H9 (cell line): Measurements from ENCODE around the gene UNC119. TPM values are rescaled to one million over a fixed set of nuclear protein-coding genes. Genes with fewer than 3 reads are reported as not detected.

Experiments used
- DNase-seq: peaks from one replicate; pipeline ENCODE4 v3.0.0-alpha.2; 2017
- H2AFZ ChIP-seq: one replicate; pipeline ENCODE4 v1.6.1; 2013; ENCODE audit warnings: mild to moderate bottlenecking, low read length, control low read depth, moderate library complexity
- H2AK5ac ChIP-seq: 2 replicates; pipeline ENCODE4 v1.6.1; 2013; ENCODE audit warnings: low read length, control low read depth, mixed read lengths; ENCODE audit not compliant: insufficient read length
- H2BK120ac ChIP-seq: one replicate; pipeline ENCODE4 v1.6.1; 2013; ENCODE audit warnings: low read depth, mild to moderate bottlenecking, low read length, control low read depth, inconsistent platforms; ENCODE audit not compliant: poor library complexity, severe bottlenecking
- H2BK12ac ChIP-seq: 2 replicates; pipeline ENCODE4 v1.6.1; 2013; ENCODE audit warnings: low read length, control low read depth, mixed read lengths, low read depth; ENCODE audit not compliant: insufficient read length
- H2BK15ac ChIP-seq: 2 replicates; pipeline ENCODE4 v1.6.1; 2013; ENCODE audit warnings: low read depth, low read length, control low read depth
- H2BK20ac ChIP-seq: one replicate; pipeline ENCODE4 v1.6.1; 2013; ENCODE audit warnings: low read depth, mild to moderate bottlenecking, low read length, control low read depth, inconsistent platforms; ENCODE audit not compliant: poor library complexity, severe bottlenecking
- H2BK5ac ChIP-seq: 2 replicates; pipeline ENCODE4 v1.6.1; 2013; ENCODE audit warnings: low read length, control low read depth, mixed read lengths; ENCODE audit not compliant: insufficient read length
- H3K14ac ChIP-seq: 2 replicates; pipeline ENCODE4 v1.6.1; 2013; ENCODE audit warnings: low read length, control low read depth; ENCODE audit not compliant: insufficient read depth
- H3K18ac ChIP-seq: 2 replicates; pipeline ENCODE4 v1.6.1; 2013; ENCODE audit warnings: low read depth, mild to moderate bottlenecking, mixed read lengths, low read length, control low read depth; ENCODE audit not compliant: insufficient read length
- H3K23ac ChIP-seq: 2 replicates; pipeline ENCODE4 v1.6.1; 2013; ENCODE audit warnings: low read length, control low read depth, mixed read lengths, low read depth; ENCODE audit not compliant: insufficient read length
- H3K23me2 ChIP-seq: 2 replicates; pipeline ENCODE4 v1.6.1; 2013; ENCODE audit warnings: low read depth, mild to moderate bottlenecking, mixed read lengths, low read length, control low read depth; ENCODE audit not compliant: insufficient read length, poor library complexity, severe bottlenecking
- H3K27ac ChIP-seq: 2 replicates; pipeline ENCODE4 v1.5.1; 2013; ENCODE audit warnings: low read length, control low read depth, mixed read lengths, low read depth; ENCODE audit not compliant: insufficient read length
- H3K27me3 ChIP-seq: 2 replicates; pipeline ENCODE4 v1.6.1; 2013; ENCODE audit warnings: low read length, control low read depth, inconsistent platforms; ENCODE audit not compliant: insufficient read depth
- H3K4ac ChIP-seq: 2 replicates; pipeline ENCODE4 v1.6.1; 2013; ENCODE audit warnings: low read depth, mild to moderate bottlenecking, control low read depth, inconsistent platforms, low read length, moderate library complexity
- H3K4me1 ChIP-seq: 2 replicates; pipeline ENCODE4 v1.6.1; 2013; ENCODE audit warnings: low read length, control low read depth, inconsistent platforms; ENCODE audit not compliant: insufficient read depth
- H3K4me2 ChIP-seq: 2 replicates; pipeline ENCODE4 v1.6.1; 2013; ENCODE audit warnings: low read length, control low read depth, mixed read lengths; ENCODE audit not compliant: insufficient read length, insufficient read depth
- H3K56ac ChIP-seq: 2 replicates; pipeline ENCODE4 v1.6.1; 2013; ENCODE audit warnings: low read depth, mild to moderate bottlenecking, mixed read lengths, low read length, control low read depth; ENCODE audit not compliant: insufficient read length
- H3K79me1 ChIP-seq: 2 replicates; pipeline ENCODE4 v1.6.1; 2013; ENCODE audit warnings: low read depth, mild to moderate bottlenecking, moderate library complexity, low read length, control low read depth, inconsistent platforms; ENCODE audit not compliant: insufficient read depth, poor library complexity, severe bottlenecking
- H3K79me2 ChIP-seq: 2 replicates; pipeline ENCODE4 v1.6.1; 2013; ENCODE audit warnings: low read length, control low read depth, inconsistent platforms; ENCODE audit not compliant: insufficient read depth
- H3K9ac ChIP-seq: 2 replicates; pipeline ENCODE4 v1.6.1; 2013; ENCODE audit warnings: low read length, control low read depth, mixed read lengths; ENCODE audit not compliant: insufficient read length; ENCODE audit errors: extremely low read depth
- H3K9me3 ChIP-seq: one replicate; pipeline ENCODE4 v1.6.1; 2013; ENCODE audit warnings: low read depth, low read length, inconsistent platforms; ENCODE audit not compliant: control insufficient read depth
- H3T11ph ChIP-seq: one replicate; pipeline ENCODE4 v1.6.1; 2013; ENCODE audit warnings: mild to moderate bottlenecking, low read length, control low read depth, inconsistent platforms
- H4K20me1 ChIP-seq: one replicate; pipeline ENCODE4 v1.6.1; 2013; ENCODE audit not compliant: control insufficient read depth, insufficient read length, insufficient read depth
- H4K5ac ChIP-seq: 2 replicates; pipeline ENCODE4 v1.6.1; 2013; ENCODE audit warnings: low read depth, mild to moderate bottlenecking, mixed read lengths, low read length, control low read depth; ENCODE audit not compliant: insufficient read length
- H4K8ac ChIP-seq: replicated peaks from 2 replicates; pipeline ENCODE4 v1.6.1; 2013; ENCODE audit warnings: low read length, control low read depth, mixed read lengths, low read depth; ENCODE audit not compliant: insufficient read length
- H4K91ac ChIP-seq: 2 replicates; pipeline ENCODE4 v1.6.1; 2013; ENCODE audit warnings: low read depth, mild to moderate bottlenecking, moderate library complexity, mixed read lengths, low read length, control low read depth; ENCODE audit not compliant: insufficient read length
- H3K27ac Mint-ChIP-seq, 3 experiments: 2 replicates in 2 of 3; 3 replicates in 1 of 3; pipeline ENCODE4 v1.8.0; 2020 to 2021; ENCODE audit warnings: mixed read lengths in 3 of 3, mild to moderate bottlenecking in 1 of 3, moderate library complexity in 1 of 3
- H3K27me3 Mint-ChIP-seq: 2 replicates; pipeline ENCODE4 v1.8.0; 2021; ENCODE audit warnings: low read depth, mild to moderate bottlenecking, moderate library complexity, mixed read lengths
- H3K36me3 Mint-ChIP-seq, 3 experiments: 2 replicates in 2 of 3; 3 replicates in 1 of 3; pipeline ENCODE4 v1.8.0; 2020 to 2021; ENCODE audit warnings: low read depth in 3 of 3, mixed read lengths in 3 of 3; ENCODE audit not compliant: insufficient read depth in 1 of 3
- H3K4me1 Mint-ChIP-seq, 2 experiments: 2 replicates each; pipeline ENCODE4 v1.8.0; 2020; ENCODE audit warnings: mixed read lengths in 2 of 2
- H3K4me3 Mint-ChIP-seq, 2 experiments: 2 replicates in 1 of 2; 3 replicates in 1 of 2; pipeline ENCODE4 v1.8.0; 2020 to 2021; ENCODE audit warnings: mild to moderate bottlenecking in 2 of 2, mixed read lengths in 2 of 2, moderate library complexity in 1 of 2
- H3K9me3 Mint-ChIP-seq, 2 experiments: 2 replicates in 1 of 2; 3 replicates in 1 of 2; pipeline ENCODE4 v1.8.0; 2020; ENCODE audit warnings: mild to moderate bottlenecking in 2 of 2, mixed read lengths in 2 of 2, moderate library complexity in 1 of 2
- WGBS: extraction: QIAGEN DNeasy Blood & Tissue Kit; methylation state at CpG from one replicate; pipeline ENCODE4 v1.1.7; 2013; ENCODE audit warnings: missing lambda C conversion rate, low lambda C conversion rate, mixed read lengths; ENCODE audit not compliant: insufficient read length; ENCODE audit errors: extremely low coverage; 5-methylcytosine and 5-hydroxymethylcytosine counted together
- total RNA-seq: library from RNA; stranded (reverse); gene quantifications from 2 replicates; pipeline ENCODE4 v1.2.1, GENCODE V29; 2021
- TF ChIP-seq, protein P1 (sequence below): fragments of 200-600 bp; sonication (generic); conservative IDR thresholded peaks from 3 replicates; pipeline ENCODE4 v1.8.0; 2021; ENCODE audit warnings: antibody characterized with exemption, mild to moderate bottlenecking

Gene UNC119
- total RNA-seq, 1 experiment from 2014 or later, result 36.9 TPM

DNA sequence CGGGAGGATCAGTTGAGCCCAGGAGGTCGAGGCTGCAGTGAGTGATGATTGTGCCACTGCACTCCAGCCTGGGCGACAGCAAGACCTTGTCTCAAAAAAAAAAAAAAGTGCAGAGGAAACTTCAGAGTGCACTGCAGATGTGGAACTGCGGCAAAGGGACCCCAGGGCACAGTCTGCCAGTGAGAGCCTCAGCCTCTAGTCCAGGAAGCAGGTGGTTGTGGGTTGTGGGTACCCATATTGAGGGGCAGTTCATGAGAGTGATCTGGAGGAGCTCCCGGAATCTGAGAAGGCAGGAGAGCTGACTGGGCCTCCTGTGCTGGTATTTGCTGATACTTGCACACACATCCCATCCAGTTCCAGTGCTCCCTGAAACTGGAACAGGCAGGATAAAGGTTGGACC, 33.2 kb downstream of the UNC119 start:
- H3K23me2 ChIP-seq, result no peaks in the 10 kb centered on the region
- H2BK12ac ChIP-seq, result no peak overlapping the region
- no peak overlapping the region for H3K27ac ChIP-seq
- no peaks in the 10 kb centered on the region for H3K4me1 ChIP-seq
- Mint-ChIP-seq H3K4me1 (peaks cover 5 to 13% of the 10 kb centered on the region in 2 experiments), H3K27ac (no peak overlapping the region), H3K27me3 (peaks cover 16% of the 10 kb centered on the region), H3K4me3 (no peak overlapping the region), H3K36me3 (no peaks in the 10 kb centered on the region), H3K9me3 (peaks cover 2 to 5% of the 10 kb centered on the region in 2 experiments; a peak in 2 of 5 replicates)
- no CpG with 5 or more reads among the region's 5 CpGs for WGBS
- no peak overlapping the region for H3K23ac ChIP-seq
- H3K18ac ChIP-seq, result no peak overlapping the region
- H2AFZ ChIP-seq, result no peak overlapping the region
- no peak overlapping the region for H4K91ac ChIP-seq
- no peak overlapping the region for H2AK5ac ChIP-seq
- no peak for DNase-seq
- no peak overlapping the region for H2BK20ac ChIP-seq
- H3K79me1 ChIP-seq, result no peaks in the 10 kb centered on the region
- H3K14ac ChIP-seq, result no peak overlapping the region
- no peak overlapping the region for H2BK120ac ChIP-seq
- no peaks in the 10 kb centered on the region for H4K20me1 ChIP-seq
- H3K27me3 ChIP-seq, result no peaks in the 10 kb centered on the region
- no peak overlapping the region for H3K56ac ChIP-seq
- no peak overlapping the region for H3T11ph ChIP-seq
- H3K79me2 ChIP-seq, result no peaks in the 10 kb centered on the region
- no peak overlapping the region for H3K9ac ChIP-seq
- TF ChIP-seq, protein P1, sequence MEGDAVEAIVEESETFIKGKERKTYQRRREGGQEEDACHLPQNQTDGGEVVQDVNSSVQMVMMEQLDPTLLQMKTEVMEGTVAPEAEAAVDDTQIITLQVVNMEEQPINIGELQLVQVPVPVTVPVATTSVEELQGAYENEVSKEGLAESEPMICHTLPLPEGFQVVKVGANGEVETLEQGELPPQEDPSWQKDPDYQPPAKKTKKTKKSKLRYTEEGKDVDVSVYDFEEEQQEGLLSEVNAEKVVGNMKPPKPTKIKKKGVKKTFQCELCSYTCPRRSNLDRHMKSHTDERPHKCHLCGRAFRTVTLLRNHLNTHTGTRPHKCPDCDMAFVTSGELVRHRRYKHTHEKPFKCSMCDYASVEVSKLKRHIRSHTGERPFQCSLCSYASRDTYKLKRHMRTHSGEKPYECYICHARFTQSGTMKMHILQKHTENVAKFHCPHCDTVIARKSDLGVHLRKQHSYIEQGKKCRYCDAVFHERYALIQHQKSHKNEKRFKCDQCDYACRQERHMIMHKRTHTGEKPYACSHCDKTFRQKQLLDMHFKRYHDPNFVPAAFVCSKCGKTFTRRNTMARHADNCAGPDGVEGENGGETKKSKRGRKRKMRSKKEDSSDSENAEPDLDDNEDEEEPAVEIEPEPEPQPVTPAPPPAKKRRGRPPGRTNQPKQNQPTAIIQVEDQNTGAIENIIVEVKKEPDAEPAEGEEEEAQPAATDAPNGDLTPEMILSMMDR, result no peak
- H3K4ac ChIP-seq, result no peak overlapping the region
- H2BK5ac ChIP-seq, result no peak overlapping the region
- H4K5ac ChIP-seq, result no peak overlapping the region
- no peak overlapping the region for H3K4me2 ChIP-seq
- H3K9me3 ChIP-seq, result no peaks in the 10 kb centered on the region
- H2BK15ac ChIP-seq, result no peak overlapping the region
- no peak overlapping the region for H4K8ac ChIP-seq
